ENCODE measurements around the gene INTS4.
"Not testable (repeated sequence)": the region's sequence is repeated elsewhere in the genome, so short reads cannot be mapped to it uniquely, and the experiment has no call there.

Gene INTS4, protein sequence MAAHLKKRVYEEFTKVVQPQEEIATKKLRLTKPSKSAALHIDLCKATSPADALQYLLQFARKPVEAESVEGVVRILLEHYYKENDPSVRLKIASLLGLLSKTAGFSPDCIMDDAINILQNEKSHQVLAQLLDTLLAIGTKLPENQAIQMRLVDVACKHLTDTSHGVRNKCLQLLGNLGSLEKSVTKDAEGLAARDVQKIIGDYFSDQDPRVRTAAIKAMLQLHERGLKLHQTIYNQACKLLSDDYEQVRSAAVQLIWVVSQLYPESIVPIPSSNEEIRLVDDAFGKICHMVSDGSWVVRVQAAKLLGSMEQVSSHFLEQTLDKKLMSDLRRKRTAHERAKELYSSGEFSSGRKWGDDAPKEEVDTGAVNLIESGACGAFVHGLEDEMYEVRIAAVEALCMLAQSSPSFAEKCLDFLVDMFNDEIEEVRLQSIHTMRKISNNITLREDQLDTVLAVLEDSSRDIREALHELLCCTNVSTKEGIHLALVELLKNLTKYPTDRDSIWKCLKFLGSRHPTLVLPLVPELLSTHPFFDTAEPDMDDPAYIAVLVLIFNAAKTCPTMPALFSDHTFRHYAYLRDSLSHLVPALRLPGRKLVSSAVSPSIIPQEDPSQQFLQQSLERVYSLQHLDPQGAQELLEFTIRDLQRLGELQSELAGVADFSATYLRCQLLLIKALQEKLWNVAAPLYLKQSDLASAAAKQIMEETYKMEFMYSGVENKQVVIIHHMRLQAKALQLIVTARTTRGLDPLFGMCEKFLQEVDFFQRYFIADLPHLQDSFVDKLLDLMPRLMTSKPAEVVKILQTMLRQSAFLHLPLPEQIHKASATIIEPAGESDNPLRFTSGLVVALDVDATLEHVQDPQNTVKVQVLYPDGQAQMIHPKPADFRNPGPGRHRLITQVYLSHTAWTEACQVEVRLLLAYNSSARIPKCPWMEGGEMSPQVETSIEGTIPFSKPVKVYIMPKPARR

DNA sequence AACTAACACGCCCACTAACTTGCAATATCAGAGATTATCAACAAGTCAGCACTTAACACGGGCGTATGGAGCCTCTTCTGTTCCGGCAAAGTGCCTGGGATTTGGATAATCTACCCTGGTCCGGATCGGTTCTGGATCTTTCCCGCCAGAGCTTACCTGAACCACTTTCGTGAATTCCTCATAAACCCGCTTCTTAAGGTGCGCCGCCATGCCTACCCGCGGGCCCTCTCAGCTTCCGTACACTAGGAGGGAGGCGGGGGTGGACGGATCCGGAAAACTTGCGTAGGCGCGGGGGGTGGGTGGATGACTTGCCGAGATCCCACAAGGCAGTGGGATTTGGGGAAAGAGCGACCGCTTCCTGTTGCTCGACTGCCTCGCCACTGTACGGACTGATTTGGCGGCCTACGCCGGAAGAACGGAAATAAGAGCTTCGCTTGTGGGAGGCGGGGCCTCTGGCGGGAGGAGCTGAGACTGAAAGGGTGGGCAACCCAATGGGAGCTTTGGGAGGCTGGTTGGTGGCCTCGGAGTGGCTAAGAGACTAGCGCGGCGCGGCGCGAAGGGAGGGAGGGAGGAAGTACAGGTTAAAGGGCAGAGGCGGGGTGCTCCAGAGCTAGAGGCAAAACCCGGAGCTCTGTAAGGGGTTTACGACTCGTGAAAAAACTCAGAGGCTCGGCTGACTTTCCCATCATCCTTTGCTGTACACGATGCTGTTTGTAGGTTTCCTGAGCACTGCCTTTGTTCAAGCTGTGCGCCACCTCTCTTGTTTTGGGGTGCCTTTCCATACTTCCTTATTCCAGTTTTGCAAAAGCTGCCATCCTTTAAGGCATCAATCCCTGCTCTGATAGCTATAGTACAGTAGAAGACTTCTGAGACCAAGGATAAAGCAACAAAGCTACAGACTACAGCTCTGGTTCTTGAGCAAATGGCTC is at the start of gene INTS4:
TSS of gene INTS4 (minus strand) at position 235 of the 929 bp plus-strand sequence. CDS start at position 210, 25 bp downstream.
- peak; percentile 96 for DNase-seq (ENCODE audit: low read depth)

DNA sequence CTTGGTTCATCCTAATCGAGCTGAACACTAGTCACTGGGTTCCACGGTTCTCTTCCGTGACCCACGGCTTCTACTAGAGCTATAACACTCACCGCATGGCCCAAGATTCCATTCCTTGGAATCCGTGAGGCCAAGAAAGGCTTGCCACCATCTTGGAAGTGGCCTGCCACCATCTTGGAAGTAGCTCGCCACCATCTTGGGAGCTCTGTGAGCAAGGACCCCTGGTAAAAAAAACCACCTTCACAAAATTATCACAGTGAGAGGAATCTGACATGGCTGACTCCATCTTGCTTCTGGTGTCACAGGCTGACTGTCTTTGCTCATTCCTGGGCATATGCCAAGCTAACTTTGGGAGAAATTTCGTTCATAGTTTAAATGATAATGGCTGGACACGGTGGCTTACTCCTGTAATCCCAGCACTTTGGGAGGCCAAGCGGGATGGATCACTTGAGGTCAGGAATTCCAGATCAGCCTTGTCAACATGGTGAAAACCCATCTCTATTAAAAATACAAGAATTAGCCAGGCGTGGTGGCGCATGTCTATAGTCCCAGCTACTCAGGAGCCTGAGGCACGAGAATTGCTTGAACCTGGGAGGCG is 47.5 kb upstream of the INTS4 start:
- DNase-seq (ENCODE audit: low read depth), result no peak

DNA sequence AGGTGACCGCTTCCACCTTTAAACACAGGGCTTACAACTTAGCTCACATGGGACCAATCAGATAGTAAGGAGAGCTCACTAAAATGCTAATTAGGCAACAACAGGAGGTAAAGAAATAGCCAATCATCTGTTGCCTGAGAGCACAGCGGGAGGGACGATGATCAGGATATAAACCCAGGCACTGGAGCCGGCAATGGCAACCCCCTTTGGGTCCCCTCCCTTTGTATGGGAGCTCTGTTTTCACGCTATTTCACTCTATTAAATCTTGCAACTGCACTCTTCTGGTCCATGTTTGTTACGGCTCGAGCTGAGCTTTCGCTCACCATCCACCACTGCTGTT is 46.9 kb upstream of the INTS4 start:
- not testable (repeated sequence) for DNase-seq (ENCODE audit: low read depth)

DNA sequence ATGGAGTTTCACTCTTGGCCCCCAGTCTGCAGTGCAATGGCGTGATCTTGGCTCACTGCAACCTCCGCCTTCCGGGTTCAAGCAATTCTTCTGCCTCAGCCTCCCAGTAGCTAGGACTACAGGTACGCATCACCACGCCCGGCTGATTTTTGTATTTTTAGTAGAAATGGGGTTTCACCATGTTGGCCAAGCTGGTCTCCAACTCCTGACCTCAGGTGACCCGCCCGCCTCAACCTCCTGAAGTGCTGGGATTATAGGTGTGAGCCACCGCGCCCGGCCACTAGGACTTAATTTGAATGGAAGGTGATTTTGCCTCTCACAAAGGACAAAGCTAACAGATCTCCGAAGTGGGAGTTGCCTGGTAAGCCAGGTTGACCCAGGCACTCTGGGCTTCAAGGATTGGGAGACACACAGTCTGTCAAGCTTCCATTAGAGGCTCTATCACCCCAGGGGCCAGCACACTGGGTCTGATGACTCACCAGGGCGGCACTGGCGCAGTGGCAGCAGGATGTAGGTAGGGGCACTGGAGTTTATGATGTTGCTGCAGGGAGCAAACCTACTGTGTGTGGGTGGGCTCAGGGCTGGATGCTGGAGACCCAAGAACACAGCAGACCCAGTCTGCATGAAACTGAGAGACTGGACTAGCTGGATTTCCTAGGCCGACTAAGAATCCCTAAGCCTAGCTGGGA is 46.4 kb upstream of the INTS4 start:
- no peak for DNase-seq (ENCODE audit: low read depth)

DNA sequence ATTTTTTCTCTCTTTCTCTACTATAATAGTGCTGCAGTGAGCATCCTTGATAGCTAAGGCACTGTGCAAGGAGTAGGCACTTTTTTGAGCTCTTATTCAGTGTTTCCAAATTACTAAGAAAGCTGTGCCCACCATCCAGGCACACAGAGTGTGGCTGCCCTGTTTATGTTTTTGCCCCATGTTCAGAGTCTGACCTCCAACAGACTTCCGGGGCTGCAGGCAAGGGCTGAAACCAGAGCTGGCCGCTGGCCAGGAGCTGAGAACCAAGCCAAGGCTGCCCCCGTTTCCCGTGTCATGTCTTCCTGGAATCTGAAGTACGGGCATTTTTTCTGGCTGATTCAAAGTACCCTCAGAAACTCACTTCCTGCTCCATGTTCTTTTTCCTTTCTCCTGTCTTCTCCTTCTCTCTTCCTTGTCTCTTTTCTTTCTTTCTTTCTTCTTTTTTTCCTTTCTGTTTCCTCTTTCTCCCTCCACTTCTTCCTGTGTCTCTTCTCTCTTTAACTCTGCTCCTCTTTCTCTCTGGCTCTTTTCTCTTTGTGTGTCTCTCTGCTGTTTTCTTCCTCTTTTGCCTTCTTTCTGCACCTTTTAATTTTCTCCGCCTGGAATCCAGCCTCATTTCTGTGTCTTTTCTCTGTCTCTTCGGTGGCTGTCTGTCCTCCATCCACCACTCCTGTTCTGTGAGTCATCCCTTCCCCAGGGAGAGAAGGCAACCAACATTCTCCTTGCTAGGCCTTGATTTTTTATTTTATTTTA is 45.6 kb upstream of the INTS4 start:
- DNase-seq (ENCODE audit: low read depth), result no peak

DNA sequence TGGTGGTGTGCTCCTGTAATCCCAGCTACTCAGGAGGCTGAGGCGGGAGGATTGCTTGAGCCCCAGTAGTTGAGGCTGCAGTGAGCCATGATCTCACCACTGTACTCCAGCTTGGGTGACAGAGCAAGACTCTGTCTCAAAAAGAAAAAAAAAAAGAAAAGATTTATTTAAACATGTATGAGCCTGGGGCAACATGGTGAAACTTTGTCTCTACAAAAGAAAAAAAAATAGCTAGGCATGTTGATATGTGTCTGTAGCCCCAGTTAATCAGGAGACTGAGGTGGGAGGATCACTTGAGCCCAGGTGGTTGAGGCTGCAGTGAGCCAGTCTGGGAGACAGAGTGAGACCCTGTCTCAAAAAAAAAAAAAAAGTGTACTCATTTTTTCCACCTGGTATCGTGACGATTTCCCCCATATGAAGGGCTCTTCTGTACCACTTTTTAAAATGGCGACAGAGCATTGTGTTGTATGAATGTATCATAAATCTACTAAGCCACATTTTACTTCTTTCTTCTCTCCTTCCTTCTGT is 45.0 kb upstream of the INTS4 start:
- DNase-seq (ENCODE audit: low read depth), result no peak

DNA sequence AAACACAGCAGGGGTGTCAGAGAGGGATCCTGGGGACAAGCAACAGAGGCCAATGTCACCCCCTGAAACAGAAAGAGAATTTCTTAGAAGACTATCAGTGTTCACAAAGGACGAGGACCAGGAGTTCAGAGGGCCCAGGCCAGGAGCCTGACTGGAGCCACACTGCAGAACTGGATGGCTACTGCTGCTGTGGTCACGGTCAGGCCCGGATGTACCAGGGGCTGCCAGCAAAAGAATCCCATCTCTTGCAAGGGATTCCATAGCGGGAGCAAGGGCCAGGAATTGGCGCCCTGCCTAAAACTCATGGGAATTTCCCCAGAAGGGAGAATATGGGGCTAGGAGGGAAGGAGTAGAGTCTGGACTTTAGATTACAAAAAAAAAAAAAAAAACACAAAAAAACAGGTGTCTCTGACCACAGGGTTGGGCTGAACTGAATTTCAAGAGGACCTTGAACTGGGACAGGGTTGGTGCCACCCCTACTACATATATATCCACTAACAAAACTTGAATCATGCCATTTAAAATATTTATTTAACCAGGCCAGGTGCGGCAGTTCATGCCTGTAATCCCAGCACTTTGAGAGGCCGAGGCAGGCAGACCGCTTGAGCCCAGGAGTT is 44.3 kb upstream of the INTS4 start:
- no peak for DNase-seq (ENCODE audit: low read depth)

DNA sequence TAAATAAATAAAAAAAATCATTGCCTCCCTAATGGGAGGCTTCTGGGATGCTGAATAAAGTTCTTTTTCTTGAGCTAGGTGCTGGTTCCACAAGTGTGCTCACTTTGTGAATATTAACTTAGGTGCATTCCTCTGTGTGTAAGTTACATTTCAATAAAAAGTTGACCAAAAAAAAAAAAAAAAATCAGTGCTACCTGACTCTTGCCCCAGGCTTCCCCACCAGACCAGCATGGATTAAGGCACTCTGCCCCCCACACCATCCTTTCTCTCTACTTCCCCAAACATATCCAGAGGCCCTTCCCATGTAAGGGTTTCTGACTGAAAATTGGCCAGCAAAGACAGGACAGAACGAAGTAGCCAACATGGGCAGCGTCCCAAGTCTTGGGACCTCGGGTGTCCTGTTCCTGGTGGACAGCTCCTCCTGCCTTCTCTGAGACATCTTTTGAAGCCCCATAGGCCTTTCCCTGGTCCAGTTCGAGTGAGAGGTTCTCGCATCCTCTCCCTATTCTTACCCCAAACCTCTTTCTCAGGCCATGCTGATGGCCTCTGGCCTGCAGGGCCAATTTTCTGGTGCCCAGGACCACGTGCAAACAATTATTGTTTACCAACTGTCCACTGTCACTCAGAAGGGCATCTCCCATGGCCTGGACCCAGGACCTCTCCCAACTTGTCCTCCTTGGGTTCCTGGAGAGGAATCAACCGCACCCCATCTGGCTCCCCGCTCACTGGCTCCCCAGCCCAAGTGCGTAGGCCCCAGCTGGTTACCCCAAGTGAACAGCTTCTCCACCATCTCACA is 43.6 kb upstream of the INTS4 start:
- no peak for DNase-seq (ENCODE audit: low read depth)

DNA sequence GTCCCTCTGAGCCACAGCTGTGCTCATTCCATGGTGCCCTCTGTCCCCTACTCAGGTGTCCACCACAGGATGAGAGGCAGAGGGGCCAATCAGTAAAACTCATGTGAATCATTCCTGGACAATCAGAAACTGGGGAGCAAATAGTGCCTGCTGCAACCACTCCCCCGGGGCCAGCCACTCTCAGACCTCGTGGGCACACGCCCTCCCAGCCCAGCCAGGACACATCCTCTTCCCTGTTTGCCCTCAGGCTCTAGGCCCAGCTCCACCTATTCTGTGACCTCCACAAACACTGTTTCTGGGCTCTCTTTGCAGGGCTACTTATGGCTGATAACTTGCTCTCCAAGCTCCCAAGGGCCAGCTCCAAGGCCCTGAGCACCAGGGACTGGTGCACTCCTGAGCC is 42.6 kb upstream of the INTS4 start:
- no peak for DNase-seq (ENCODE audit: low read depth)

DNA sequence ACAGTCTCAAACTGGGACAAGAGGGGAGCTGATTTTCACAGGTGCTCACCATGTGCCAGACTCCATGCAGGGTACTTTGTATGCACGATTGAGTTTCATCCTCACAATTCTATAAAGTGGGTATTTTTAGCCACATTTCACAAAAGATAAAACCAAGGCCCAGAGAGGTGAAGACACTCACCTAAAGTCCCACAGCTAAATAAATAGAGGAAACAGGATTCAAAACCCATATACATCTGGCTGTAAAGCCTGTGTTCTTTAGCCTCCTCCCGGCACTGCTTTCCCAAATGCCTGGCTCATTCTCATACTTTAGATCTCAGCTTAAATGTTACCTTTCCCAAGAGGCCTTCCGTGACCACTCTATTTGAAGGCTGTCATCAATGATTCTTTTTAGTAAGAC is 41.8 kb upstream of the INTS4 start:
- no peak for DNase-seq (ENCODE audit: low read depth)

DNA sequence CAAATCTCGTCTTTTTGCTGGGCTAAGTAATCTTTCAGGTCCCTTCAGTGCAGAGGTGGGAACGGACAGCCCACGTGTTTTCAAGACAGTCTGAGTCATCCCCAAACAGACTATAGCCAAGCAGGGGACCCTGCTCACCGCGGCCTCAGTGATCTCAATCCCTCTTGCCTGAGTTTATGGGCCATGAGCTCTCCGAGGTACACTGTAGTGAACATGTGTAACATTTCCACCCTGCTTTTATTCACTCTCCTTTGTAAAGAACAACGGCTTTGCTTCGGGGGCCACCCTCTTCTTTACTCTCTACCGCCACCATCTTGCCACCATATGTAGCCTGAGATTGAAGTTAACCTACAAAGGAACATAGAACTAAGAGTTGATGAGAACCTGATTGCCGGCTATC is 40.2 kb upstream of the INTS4 start:
- DNase-seq (ENCODE audit: low read depth), result no peak

DNA sequence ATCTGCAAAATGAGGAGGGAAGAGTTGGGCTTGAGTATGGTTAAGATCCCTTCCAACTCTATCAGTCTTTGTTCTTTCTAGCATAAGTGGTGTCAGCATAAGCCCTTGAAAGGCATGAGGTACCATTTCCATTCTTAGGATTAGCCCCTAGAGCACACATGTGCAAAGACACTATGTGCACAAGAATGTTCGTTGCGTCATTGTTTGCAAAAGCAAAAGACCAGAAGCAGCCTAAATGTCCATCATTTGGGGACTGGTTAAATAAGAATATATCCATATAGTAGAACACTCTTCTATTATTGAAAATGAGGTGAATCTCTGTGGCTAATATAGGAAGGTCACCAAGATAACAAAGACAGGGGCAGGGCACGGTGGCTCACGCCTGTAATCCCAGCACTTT is 38.6 kb upstream of the INTS4 start:
- DNase-seq (ENCODE audit: low read depth), result no peak

DNA sequence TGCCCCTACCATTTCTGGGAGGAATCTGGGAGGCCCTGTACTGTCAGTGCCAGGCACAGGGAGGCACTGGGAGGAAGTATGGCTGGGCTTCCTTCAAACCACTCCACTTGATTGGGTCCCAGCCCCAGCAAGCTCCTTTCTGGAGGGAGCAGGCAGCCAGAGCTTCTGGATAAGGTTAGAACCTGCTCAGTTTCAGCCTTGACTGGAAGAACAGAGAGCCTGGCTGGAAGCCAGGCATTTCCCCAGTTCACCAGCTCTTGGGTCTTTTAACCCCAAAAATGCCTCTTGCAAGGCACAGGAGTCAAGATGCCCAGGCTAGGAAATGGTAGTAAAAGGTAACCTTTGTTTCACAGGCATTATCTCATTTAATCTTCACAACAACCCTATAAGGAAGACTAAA is 37.6 kb upstream of the INTS4 start:
- no peak for DNase-seq (ENCODE audit: low read depth)

DNA sequence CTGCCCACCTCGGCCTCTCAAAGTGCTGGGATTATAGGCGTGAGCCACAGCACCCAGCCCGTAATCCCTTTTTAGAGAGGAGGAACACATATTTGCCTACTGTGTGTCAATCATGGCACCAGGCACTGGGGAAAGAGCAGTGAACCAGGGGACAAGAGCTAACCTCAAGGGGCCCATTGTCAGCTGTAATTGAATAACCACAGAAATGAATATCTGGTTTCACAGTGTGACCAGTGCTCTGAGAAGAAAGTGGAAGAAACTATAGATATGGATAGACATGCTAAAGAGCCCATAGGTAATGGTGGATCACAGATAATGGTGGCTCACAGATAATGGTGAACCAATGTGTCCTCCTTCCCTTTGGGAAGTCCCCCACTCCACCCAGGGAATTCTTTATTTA is 37.2 kb upstream of the INTS4 start:
- DNase-seq (ENCODE audit: low read depth), result no peak

DNA sequence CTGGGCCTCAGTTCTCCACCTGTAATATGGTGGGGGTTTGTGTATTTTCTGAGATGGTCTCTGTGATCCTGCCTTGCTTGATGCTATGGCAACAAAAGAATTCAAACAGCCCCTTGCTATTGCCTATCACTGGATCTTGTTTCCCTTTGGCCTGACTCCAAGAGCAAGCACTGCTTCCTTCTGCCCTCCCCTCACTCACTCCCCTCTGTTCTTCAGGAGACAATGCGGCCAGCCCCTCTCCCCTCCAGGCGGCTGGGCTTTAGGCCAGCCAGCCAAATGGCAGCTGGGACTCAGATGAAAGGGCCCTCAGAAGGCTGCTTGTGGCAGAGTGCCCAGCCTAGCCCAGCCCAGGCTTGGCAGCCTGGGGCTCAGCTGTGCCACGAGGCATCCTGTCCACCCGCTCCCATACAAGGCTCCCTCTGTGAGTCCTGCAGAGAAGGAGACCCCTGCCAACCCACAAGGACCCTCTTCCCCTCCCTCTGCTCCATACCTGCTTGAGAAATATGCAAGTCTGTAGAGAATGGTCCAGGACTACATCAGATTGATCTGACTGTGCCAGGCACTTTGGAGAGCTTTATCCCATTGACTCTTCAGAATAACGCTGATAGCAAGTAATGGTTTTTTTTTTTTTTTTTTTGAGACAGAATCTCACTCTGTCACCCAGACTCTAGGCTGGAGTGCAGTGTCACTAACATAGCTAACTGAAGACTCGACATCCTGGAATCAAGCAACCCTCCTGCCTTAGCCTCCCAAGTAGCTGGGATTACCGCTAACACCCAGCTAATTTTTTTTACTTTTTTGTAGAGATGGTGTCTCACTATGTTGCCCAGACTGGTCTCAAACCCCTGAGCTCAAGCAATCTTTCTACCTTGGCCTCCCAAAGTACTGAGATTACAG is 36.2 kb upstream of the INTS4 start:
- DNase-seq (ENCODE audit: low read depth), result no peak

DNA sequence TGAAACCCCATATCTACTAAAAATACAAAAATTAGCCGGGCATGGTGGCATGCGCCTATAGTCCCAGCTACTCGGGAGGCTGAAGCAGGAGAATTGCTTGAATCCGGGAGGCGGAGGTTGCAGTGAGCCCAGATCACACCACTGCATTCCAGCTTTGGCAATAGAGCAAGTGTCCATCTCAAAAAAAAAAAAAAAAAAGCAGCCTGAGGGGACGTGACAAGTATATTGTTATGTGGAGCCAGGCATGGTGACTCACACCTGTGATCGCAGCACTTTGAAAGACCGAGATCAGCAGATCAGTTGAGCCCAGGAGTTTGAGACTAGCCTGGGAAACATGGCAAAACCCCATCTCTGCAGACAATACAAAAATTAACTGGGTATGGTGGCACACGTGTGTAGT is 34.0 kb upstream of the INTS4 start:
- DNase-seq (ENCODE audit: low read depth), result not testable (repeated sequence)

DNA sequence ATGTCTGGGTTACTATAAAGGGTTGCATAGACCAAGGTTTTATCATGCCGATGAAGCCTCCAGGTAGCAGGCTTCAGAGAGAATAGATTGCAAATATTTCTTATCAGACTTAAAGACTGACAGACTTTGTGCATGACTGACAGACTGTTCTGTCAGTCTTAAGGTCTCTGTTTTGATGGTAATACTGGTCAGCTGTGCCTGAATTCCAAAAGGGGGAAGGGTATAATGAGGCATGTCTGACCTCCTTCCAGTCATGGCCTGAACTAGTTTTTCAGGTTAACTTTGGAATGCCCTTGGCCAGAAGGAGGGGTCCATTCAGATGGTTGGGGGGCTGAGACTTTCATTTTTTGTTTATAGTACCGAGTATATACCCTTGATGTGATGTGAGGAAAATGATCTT is 33.3 kb upstream of the INTS4 start:
- DNase-seq (ENCODE audit: low read depth), result no peak

DNA sequence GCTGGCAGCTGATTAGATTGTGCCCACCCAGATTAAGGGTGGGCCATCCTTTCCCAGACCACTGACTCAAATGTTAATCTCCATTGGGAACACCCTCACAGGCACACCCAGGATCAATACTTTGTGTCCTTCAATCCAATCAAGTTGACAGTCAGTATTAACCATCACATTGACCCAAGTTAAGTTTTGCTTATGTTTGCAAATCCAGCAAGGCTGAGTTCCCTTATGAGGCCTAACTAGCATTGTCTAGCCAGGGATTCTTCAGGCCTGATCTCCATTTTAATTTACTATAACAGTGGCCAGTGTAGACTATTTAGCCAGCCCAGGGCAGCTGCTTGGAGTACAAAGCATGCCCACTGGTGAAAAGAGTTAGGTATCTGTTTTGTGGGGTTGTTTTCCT is 30.9 kb upstream of the INTS4 start:
- no peak for DNase-seq (ENCODE audit: low read depth)

All from activated gamma-delta T cell treated with anti-CD3 and anti-CD28 coated beads, Interleukin-2, amount 50 U/mL, for 16 hours (primary cell).